WERI-Rb-1 (cell line): ENCODE data around the gene ENOX2.

Experiments
- DNase-seq: peaks from one replicate; pipeline ENCODE4 v3.0.0-alpha.2; 2020
- H3K27ac ChIP-seq: fragments of 250-450 bp; sonication (Bioruptor Pico); 2 replicates; pipeline ENCODE4 v1.5.1; 2020; ENCODE audit warnings: mild to moderate bottlenecking, moderate library complexity
- H3K27me3 ChIP-seq: fragments of 250-450 bp; sonication (Bioruptor Pico); 2 replicates; pipeline ENCODE4 v1.5.1; 2021; ENCODE audit warnings: mild to moderate bottlenecking, low read depth, moderate library complexity; ENCODE audit not compliant: insufficient read depth, severe bottlenecking
- H3K36me3 ChIP-seq: fragments of 250-450 bp; sonication (Bioruptor Pico); 2 replicates; pipeline ENCODE4 v1.5.1; 2020; ENCODE audit warnings: mild to moderate bottlenecking, moderate library complexity
- H3K4me3 ChIP-seq: 2 replicates; pipeline ENCODE4 v1.5.1; 2011; ENCODE audit warnings: low read depth, mild to moderate bottlenecking, control low read depth, low read length
- H3K9me3 ChIP-seq: fragments of 250-450 bp; sonication (Bioruptor Pico); 2 replicates; pipeline ENCODE4 v1.5.1; 2021; ENCODE audit warnings: mild to moderate bottlenecking, moderate library complexity; ENCODE audit not compliant: severe bottlenecking
- CTCF ChIP-seq: IDR thresholded peaks from 2 replicates; pipeline ENCODE4 v1.5.1; 2011; ENCODE audit warnings: low read depth, mild to moderate bottlenecking, control low read depth, inconsistent platforms, low read length

ENOX2 gene

DNA sequence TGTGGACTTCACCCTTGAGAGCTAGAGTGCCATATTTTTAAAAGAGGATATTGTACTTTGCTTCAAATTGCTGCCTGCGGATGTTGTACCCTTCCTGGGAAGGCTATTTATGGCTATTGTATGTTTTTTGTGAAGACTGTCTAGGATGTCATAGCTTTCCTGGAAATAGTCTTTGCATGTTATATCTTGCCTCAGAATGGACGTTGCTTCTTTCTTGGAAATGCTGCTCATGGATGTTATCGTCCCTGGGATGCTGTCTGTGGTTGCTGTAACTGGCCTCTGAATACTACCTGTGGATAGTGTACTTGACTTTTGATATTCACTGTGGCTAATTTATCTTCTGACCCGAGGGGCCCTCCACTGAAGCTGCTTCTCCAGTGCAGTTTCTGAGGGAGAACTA lies 146.8 kb downstream of the ENOX2 start:
- H3K36me3 ChIP-seq = no peaks in the 10 kb centered on the region
- TF ChIP-seq CTCF = no peak
- H3K27ac ChIP-seq = no peak overlapping the region
- DNase-seq = no peak
- no peaks in the 10 kb centered on the region for H3K9me3 ChIP-seq
- H3K27me3 ChIP-seq = no peaks in the 10 kb centered on the region
- no peak overlapping the region for H3K4me3 ChIP-seq

DNA sequence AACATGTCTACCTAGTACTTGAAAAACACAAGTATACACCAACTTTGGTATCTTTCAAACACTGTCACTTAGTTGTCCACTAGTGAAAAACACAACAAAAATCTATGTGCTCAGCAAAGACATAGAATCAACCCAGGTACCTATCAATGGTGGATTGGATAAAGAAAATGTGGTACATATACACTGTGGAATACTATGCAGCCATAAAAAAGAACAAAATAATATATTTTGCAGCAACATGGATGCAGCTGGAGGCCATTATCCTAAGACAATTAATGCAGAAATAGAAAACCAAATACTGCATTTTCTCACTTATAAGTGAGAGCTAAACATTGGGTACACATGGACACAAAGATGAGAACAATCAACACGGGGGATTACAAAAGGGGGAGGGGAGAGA lies 148.7 kb downstream of the ENOX2 start:
- H3K27me3 ChIP-seq = no peaks in the 10 kb centered on the region
- no peak overlapping the region for H3K4me3 ChIP-seq
- H3K27ac ChIP-seq = no peak overlapping the region
- H3K36me3 ChIP-seq = no peaks in the 10 kb centered on the region
- no peak for DNase-seq
- TF ChIP-seq CTCF = no peak
- H3K9me3 ChIP-seq = no peaks in the 10 kb centered on the region

- Histone ChIP-seq H3K27me3 (no peaks in the 10 kb centered on the region), H3K27ac (no peak overlapping the region), H3K4me3 (no peak overlapping the region), H3K36me3 (no peaks in the 10 kb centered on the region), H3K9me3 (no peaks in the 10 kb centered on the region)
- no peak for TF ChIP-seq CTCF
- DNase-seq = no peak
Measured at GRCh38 chrX:130746709-130747342, 156.2 kb downstream of the ENOX2 start.

DNA sequence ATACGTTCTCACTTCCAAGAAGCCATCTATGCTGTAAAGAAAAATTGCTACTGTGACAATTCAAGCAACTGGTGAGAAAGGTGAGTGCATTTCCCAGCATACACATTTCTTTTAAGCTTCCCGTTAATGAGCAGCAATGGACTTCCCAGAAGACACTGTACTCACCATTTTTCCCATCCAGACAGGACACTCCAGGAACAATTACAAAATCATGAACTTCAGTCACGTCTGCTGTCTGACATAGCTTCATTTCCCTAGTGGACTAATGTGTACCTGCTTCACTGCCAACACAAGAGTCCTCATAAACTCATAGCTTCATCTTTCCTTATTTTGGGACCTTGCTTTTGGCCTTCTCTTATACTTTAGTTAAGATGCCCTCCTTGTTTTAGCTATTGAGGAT lies 156.9 kb downstream of the ENOX2 start:
- H3K27me3 ChIP-seq = no peaks in the 10 kb centered on the region

DNA sequence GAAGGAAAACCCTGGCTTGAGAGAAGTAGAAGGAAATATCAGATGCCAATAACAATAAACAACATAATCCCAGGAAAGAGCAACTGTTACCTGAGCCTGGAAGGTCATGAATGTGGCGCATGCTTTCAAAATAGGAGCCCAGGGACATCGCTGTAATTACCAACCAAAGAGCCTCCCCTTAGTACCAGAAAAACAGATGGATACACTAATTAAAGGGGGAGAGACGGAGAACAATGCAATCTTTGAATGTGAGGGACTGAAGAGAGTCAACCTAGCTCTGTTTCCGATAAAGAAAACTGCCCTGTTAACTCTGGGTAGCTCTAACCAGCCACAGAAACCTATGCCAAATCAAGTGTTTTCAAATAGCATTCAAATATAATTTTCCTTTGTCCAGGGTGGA lies 161.4 kb downstream of the ENOX2 start:
- peaks cover 6% of the 10 kb centered on the region for H3K27me3 ChIP-seq
- H3K36me3 ChIP-seq = no peaks in the 10 kb centered on the region
- H3K4me3 ChIP-seq = no peak overlapping the region
- no peak overlapping the region for H3K27ac ChIP-seq
- H3K9me3 ChIP-seq = no peaks in the 10 kb centered on the region
- TF ChIP-seq CTCF = no peak
- DNase-seq = no peak

More for the DNA sequence above, 156.9 kb downstream of the ENOX2 start:
- Histone ChIP-seq H3K9me3 (no peaks in the 10 kb centered on the region), H3K4me3 (no peak overlapping the region), H3K27ac (no peak overlapping the region), H3K36me3 (no peaks in the 10 kb centered on the region)
- no peak for DNase-seq
- TF ChIP-seq CTCF = no peak

GRCh38 chrX:130741151-130741550 lies 161.9 kb downstream of the ENOX2 start:
- peaks cover 6% of the 10 kb centered on the region for H3K27me3 ChIP-seq
- TF ChIP-seq CTCF = no peak
- no peak overlapping the region for H3K4me3 ChIP-seq
- H3K27ac ChIP-seq = no peak overlapping the region
- no peaks in the 10 kb centered on the region for H3K9me3 ChIP-seq
- H3K36me3 ChIP-seq = no peaks in the 10 kb centered on the region
- no peak for DNase-seq
